Liver (tissue), 9 donors: Measurements from ENCODE around the gene CATSPERE. TPM values are rescaled to one million over a fixed set of nuclear protein-coding genes. Genes with fewer than 3 reads are reported as not detected.

Source experiments
- DNase-seq: peaks from one replicate; pipeline ENCODE4 v3.0.0-alpha.2; 2017; ENCODE audit warnings: low spot score
- H3K27ac ChIP-seq, 2 donors: one replicate each; pipeline ENCODE4 v1.7.0; 2013; ENCODE audit warnings: inconsistent platforms in 2 of 2, low read length in 2 of 2, control low read depth in 1 of 2, low read depth in 1 of 2, mild to moderate bottlenecking in 1 of 2
- H3K27me3 ChIP-seq, 4 donors: one replicate each; pipeline versions ENCODE4 v1.6.1 to v1.7.0; 2013; ENCODE audit warnings: low read length in 3 of 4, inconsistent platforms in 1 of 4, mild to moderate bottlenecking in 1 of 4, moderate library complexity in 1 of 4; ENCODE audit not compliant: control insufficient read depth in 4 of 4, insufficient read depth in 4 of 4
- H3K36me3 ChIP-seq, 4 donors: one replicate each; pipeline versions ENCODE4 v1.6.1 to v1.7.0; 2013; ENCODE audit warnings: low read length in 3 of 4, mild to moderate bottlenecking in 3 of 4, low read depth in 1 of 4, moderate library complexity in 1 of 4; ENCODE audit not compliant: control insufficient read depth in 4 of 4, insufficient read depth in 3 of 4
- H3K4me1 ChIP-seq, 4 donors: one replicate each; pipeline versions ENCODE4 v1.6.1 to v1.7.0; 2013; ENCODE audit warnings: low read length in 3 of 4, mild to moderate bottlenecking in 3 of 4, moderate library complexity in 1 of 4; ENCODE audit not compliant: control insufficient read depth in 4 of 4, insufficient read depth in 4 of 4
- H3K4me3 ChIP-seq, 3 donors: one replicate each; pipeline versions ENCODE4 v1.6.1 to v1.7.0; 2013; ENCODE audit warnings: low read length in 3 of 3, control low read depth in 1 of 3, low read depth in 1 of 3, mild to moderate bottlenecking in 1 of 3
- H3K9ac ChIP-seq, 2 donors: one replicate each; pipeline ENCODE4 v1.7.0; 2013; ENCODE audit warnings: low read length in 2 of 2, mild to moderate bottlenecking in 2 of 2, moderate library complexity in 2 of 2, control low read depth in 1 of 2, low read depth in 1 of 2
- H3K9me3 ChIP-seq, 4 donors: one replicate each; pipeline versions ENCODE4 v1.6.1 to v1.7.0; 2013; ENCODE audit warnings: low read length in 3 of 4; ENCODE audit not compliant: control insufficient read depth in 4 of 4
- ATF3 ChIP-seq: IDR thresholded peaks from 2 replicates; pipeline ENCODE4 v1.6.1; 2016; ENCODE audit warnings: antibody characterized with exemption
- CTCF ChIP-seq: fragments of 150-350 bp; IDR thresholded peaks from 2 replicates; pipeline ENCODE4 v1.5.1; 2017; ENCODE audit warnings: improper control_type of control experiment, low read depth, low read length; ENCODE audit not compliant: missing input control
- FOXA1 ChIP-seq: IDR thresholded peaks from 2 replicates; pipeline ENCODE4 v1.6.1; 2016; ENCODE audit warnings: antibody characterized with exemption
- FOXA2 ChIP-seq: IDR thresholded peaks from 2 replicates; pipeline ENCODE4 v1.6.1; 2016; ENCODE audit warnings: antibody characterized with exemption
- GABPA ChIP-seq, 2 donors: IDR thresholded peaks in 1 of 2; conservative IDR thresholded peaks in 1 of 2; 2 replicates each; pipeline ENCODE4 v1.6.1; 2016; ENCODE audit warnings: antibody characterized with exemption in 2 of 2, mild to moderate bottlenecking in 1 of 2, moderate library complexity in 1 of 2
- HNF4G ChIP-seq: IDR thresholded peaks from 2 replicates; pipeline ENCODE4 v1.6.1; 2016; ENCODE audit warnings: antibody characterized with exemption
- JUND ChIP-seq, 2 donors: IDR thresholded peaks; 2 replicates each; pipeline ENCODE4 v1.6.1; 2016; ENCODE audit warnings: antibody characterized with exemption in 2 of 2
- MAX ChIP-seq: IDR thresholded peaks from 2 replicates; pipeline ENCODE4 v1.6.1; 2016; ENCODE audit warnings: antibody characterized with exemption
- NR2F2 ChIP-seq: IDR thresholded peaks from 2 replicates; pipeline ENCODE4 v1.6.1; 2016; ENCODE audit warnings: antibody characterized with exemption
- RAD21 ChIP-seq, 2 donors: IDR thresholded peaks; 2 replicates each; pipeline ENCODE4 v1.6.1; 2016; ENCODE audit warnings: antibody characterized with exemption in 2 of 2, mild to moderate bottlenecking in 2 of 2
- REST ChIP-seq: IDR thresholded peaks from 2 replicates; pipeline ENCODE4 v1.6.1; 2016; ENCODE audit warnings: antibody characterized with exemption, mild to moderate bottlenecking
- SP1 ChIP-seq: IDR thresholded peaks from 2 replicates; pipeline ENCODE4 v1.6.1; 2018; ENCODE audit warnings: antibody characterized with exemption, mild to moderate bottlenecking
- TAF1 ChIP-seq: conservative IDR thresholded peaks from 2 replicates; pipeline ENCODE4 v1.6.1; 2016; ENCODE audit warnings: antibody characterized with exemption, mild to moderate bottlenecking
- YY1 ChIP-seq: IDR thresholded peaks from 2 replicates; pipeline ENCODE4 v1.6.1; 2016; ENCODE audit warnings: antibody characterized with exemption, mild to moderate bottlenecking
- ZBTB33 ChIP-seq: IDR thresholded peaks from 2 replicates; pipeline ENCODE4 v1.6.1; 2016; ENCODE audit warnings: antibody characterized with exemption
- WGBS: extraction: QIAGEN DNeasy Blood & Tissue Kit; methylation state at CpG from one replicate; pipeline ENCODE4 v1.1.7; 2013; 5-methylcytosine and 5-hydroxymethylcytosine counted together
- polyA plus RNA-seq, 2 donors: library from polyadenylated mRNA; stranded (reverse) in 1 of 2; unstranded in 1 of 2; fragments of 200-250 nt in 1 of 2; fragments of >200 nt in 1 of 2; fragmentation: Nextera tagmentation in 1 of 2; extraction: Ambion mirVana in 1 of 2; gene quantifications; one replicate each; pipeline versions ENCODE4 v1.2.1 to v1.2.3, GENCODE V29; 2013 to 2015
- total RNA-seq, 2 donors: library from RNA; depleted of rRNA; stranded (reverse); fragments of >200 nt; gene quantifications; one replicate each; pipeline ENCODE4 v1.2.3, GENCODE V29; 2014
- donor health status: healthy.
- donor health status: healthy.
- donor health status: healthy.
- donor health status: healthy.
- donor health status: healthy.

CATSPERE gene
- total and polyA plus RNA-seq, 4 donors, result 0.15 to 0.79 (median 0.53) TPM

GRCh38 chr1:244583358-244583982 is 122.4 kb downstream of the CATSPERE start:
- 84% methylated on average over 11 of the region's 11 CpGs for WGBS
- DNase-seq, result no peak
- Histone ChIP-seq H3K4me1 (no peaks in the 10 kb centered on the region), H3K27me3 (no peaks in the 10 kb centered on the region), H3K9me3 (peaks cover 0 to 3% (median 1%) of the 10 kb centered on the region in 4 donors), H3K27ac (no peak overlapping the region), H3K36me3 (no peaks in the 10 kb centered on the region), H3K4me3 (no peak overlapping the region), H3K9ac (no peak overlapping the region)
- TF ChIP-seq YY1 (no peak), ATF3 (no peak), GABPA (IDR thresholded peaks at IDR 0.05 in 1 of 2, conservative IDR thresholded peaks at IDR 0.05 in 1 of 2) (no peak), FOXA1 (no peak), ZBTB33 (no peak), MAX (no peak), RAD21 (IDR thresholded peaks at IDR 0.05) (no peak)

GRCh38 chr1:244585867-244586266 is 124.8 kb downstream of the CATSPERE start:
- Histone ChIP-seq H3K4me3 (no peak overlapping the region), H3K36me3 (no peaks in the 10 kb centered on the region), H3K9me3 (peaks cover 0 to 2% (median under 1%) of the 10 kb centered on the region in 4 donors), H3K9ac (no peak overlapping the region), H3K27ac (no peak overlapping the region), H3K27me3 (no peaks in the 10 kb centered on the region), H3K4me1 (no peaks in the 10 kb centered on the region)
- 97% methylated on average over 4 of the region's 4 CpGs for WGBS
- DNase-seq, result no peak
- no peak for TF ChIP-seq ATF3

GRCh38 chr1:244590670-244591069 is 129.6 kb downstream of the CATSPERE start:
- no peak overlapping the region for H3K9ac ChIP-seq
- no peak for DNase-seq
- no peaks in the 10 kb centered on the region for H3K27me3 ChIP-seq
- no peaks in the 10 kb centered on the region for H3K4me1 ChIP-seq
- peaks cover 0 to 2% (median under 1%) of the 10 kb centered on the region in 4 donors for H3K9me3 ChIP-seq
- H3K4me3 ChIP-seq, result no peak overlapping the region
- H3K36me3 ChIP-seq, result no peaks in the 10 kb centered on the region
- H3K27ac ChIP-seq, result no peak overlapping the region
- 96% methylated on average over 2 of the region's 2 CpGs for WGBS
- TF ChIP-seq NR2F2 (no peak), HNF4G (no peak), ATF3 (no peak), REST (no peak), YY1 (no peak), FOXA1 (no peak), MAX (no peak), ZBTB33 (no peak), FOXA2 (no peak), CTCF (no peak), RAD21 (IDR thresholded peaks at IDR 0.05) (no peak), SP1 (no peak), TAF1 (no peak), JUND (IDR thresholded peaks at IDR 0.05) (no peak)
